Measurements from ENCODE around the gene ZNF558.
A peak's percentile ranks its signal among the peaks of the same experiment; 100 is the strongest.

Gene ZNF558

GRCh38 chr19:8835877-8836276 is 3.8 kb upstream of the ZNF558 start:
- H3K9me3 ChIP-seq (ENCODE audit: control insufficient read depth, insufficient read depth, low read depth, low read length): peaks cover 23% of the 10 kb centered on the region; the same call in 1 of the 2 replicates
- H3K36me3 ChIP-seq (ENCODE audit: control insufficient read depth, insufficient read depth, low read length): no peaks in the 10 kb centered on the region
- H3K27me3 ChIP-seq (ENCODE audit: control insufficient read depth, insufficient read depth, low read length): no peaks in the 10 kb centered on the region; the same call in 1 of the 2 replicates
- H3K4me3 ChIP-seq (ENCODE audit: low read depth, low read length): no peak overlapping the region
- H3K4me1 ChIP-seq (ENCODE audit: control insufficient read depth, insufficient read depth, low read length): no peaks in the 10 kb centered on the region
- no peak overlapping the region for H3K27ac ChIP-seq (ENCODE audit: low read depth, low read length)
- no peak overlapping the region for H3K9ac ChIP-seq (ENCODE audit: low read length)

- Histone ChIP-seq H3K27me3 (ENCODE audit: control insufficient read depth, insufficient read depth, low read length) (no peaks in the 10 kb centered on the region; the same call in 1 of the 2 replicates), H3K4me3 (ENCODE audit: low read depth, low read length) (no peak overlapping the region), H3K36me3 (ENCODE audit: control insufficient read depth, insufficient read depth, low read length) (no peaks in the 10 kb centered on the region), H3K9me3 (ENCODE audit: control insufficient read depth, insufficient read depth, low read depth, low read length) (peaks cover 23% of the 10 kb centered on the region; the same call in 1 of the 2 replicates), H3K4me1 (ENCODE audit: control insufficient read depth, insufficient read depth, low read length) (no peaks in the 10 kb centered on the region), H3K27ac (ENCODE audit: low read depth, low read length) (no peak overlapping the region), H3K9ac (ENCODE audit: low read length) (no peak overlapping the region)
Measured at GRCh38 chr19:8835446-8835845, 3.3 kb upstream of the ZNF558 start.

- H3K4me3 ChIP-seq (ENCODE audit: low read depth, low read length): peak overlapping the region; percentile 92
- peaks cover 12% of the 10 kb centered on the region; the same call in 1 of the 2 replicates for H3K9me3 ChIP-seq (ENCODE audit: control insufficient read depth, insufficient read depth, low read depth, low read length)
- H3K36me3 ChIP-seq (ENCODE audit: control insufficient read depth, insufficient read depth, low read length): peaks cover 18% of the 10 kb centered on the region
- peak overlapping the region; percentile 84; the same call in 1 of the 2 replicates for H3K27ac ChIP-seq (ENCODE audit: low read depth, low read length)
- no peaks in the 10 kb centered on the region for H3K4me1 ChIP-seq (ENCODE audit: control insufficient read depth, insufficient read depth, low read length)
- H3K27me3 ChIP-seq (ENCODE audit: control insufficient read depth, insufficient read depth, low read length): no peaks in the 10 kb centered on the region
- peak overlapping the region; percentile 88 for H3K9ac ChIP-seq (ENCODE audit: low read length)
Measured at GRCh38 chr19:8831832-8832131, 322 bp downstream of the ZNF558 start.

- no peak overlapping the region for H3K9ac ChIP-seq (ENCODE audit: low read length)
- H3K4me3 ChIP-seq (ENCODE audit: low read depth, low read length): peak overlapping the region; percentile 92
- H3K9me3 ChIP-seq (ENCODE audit: control insufficient read depth, insufficient read depth, low read depth, low read length): peaks cover 14% of the 10 kb centered on the region; the same call in 1 of the 2 replicates
- no peak overlapping the region; the same call in 1 of the 2 replicates for H3K27ac ChIP-seq (ENCODE audit: low read depth, low read length)
- H3K4me1 ChIP-seq (ENCODE audit: control insufficient read depth, insufficient read depth, low read length): no peaks in the 10 kb centered on the region
- H3K27me3 ChIP-seq (ENCODE audit: control insufficient read depth, insufficient read depth, low read length): no peaks in the 10 kb centered on the region
- H3K36me3 ChIP-seq (ENCODE audit: control insufficient read depth, insufficient read depth, low read length): peaks cover 21% of the 10 kb centered on the region
Measured at GRCh38 chr19:8831373-8831772, 731 bp downstream of the ZNF558 start.

- Histone ChIP-seq H3K4me3 (ENCODE audit: low read depth, low read length) (no peak overlapping the region), H3K9ac (ENCODE audit: low read length) (no peak overlapping the region), H3K27me3 (ENCODE audit: control insufficient read depth, insufficient read depth, low read length) (no peaks in the 10 kb centered on the region), H3K4me1 (ENCODE audit: control insufficient read depth, insufficient read depth, low read length) (no peaks in the 10 kb centered on the region), H3K36me3 (ENCODE audit: control insufficient read depth, insufficient read depth, low read length) (peaks cover 53% of the 10 kb centered on the region), H3K9me3 (ENCODE audit: control insufficient read depth, insufficient read depth, low read depth, low read length) (peaks cover 47% of the 10 kb centered on the region; the same call in 1 of the 2 replicates), H3K27ac (ENCODE audit: low read depth, low read length) (no peak overlapping the region)
Measured at GRCh38 chr19:8827277-8827676, 4.8 kb downstream of the ZNF558 start.

- Histone ChIP-seq H3K9me3 (ENCODE audit: control insufficient read depth, insufficient read depth, low read depth, low read length) (peaks cover 55% of the 10 kb centered on the region; the same call in 1 of the 2 replicates), H3K9ac (ENCODE audit: low read length) (no peak overlapping the region), H3K36me3 (ENCODE audit: control insufficient read depth, insufficient read depth, low read length) (peaks cover 62% of the 10 kb centered on the region), H3K27me3 (ENCODE audit: control insufficient read depth, insufficient read depth, low read length) (no peaks in the 10 kb centered on the region), H3K4me3 (ENCODE audit: low read depth, low read length) (no peak overlapping the region), H3K4me1 (ENCODE audit: control insufficient read depth, insufficient read depth, low read length) (no peaks in the 10 kb centered on the region), H3K27ac (ENCODE audit: low read depth, low read length) (no peak overlapping the region)
Measured at GRCh38 chr19:8826371-8826770, 5.7 kb downstream of the ZNF558 start.

- Histone ChIP-seq H3K27me3 (ENCODE audit: control insufficient read depth, insufficient read depth, low read length) (no peaks in the 10 kb centered on the region), H3K4me3 (ENCODE audit: low read depth, low read length) (no peak overlapping the region), H3K9ac (ENCODE audit: low read length) (no peak overlapping the region), H3K27ac (ENCODE audit: low read depth, low read length) (no peak overlapping the region), H3K4me1 (ENCODE audit: control insufficient read depth, insufficient read depth, low read length) (no peaks in the 10 kb centered on the region), H3K9me3 (ENCODE audit: control insufficient read depth, insufficient read depth, low read depth, low read length) (peaks cover 77% of the 10 kb centered on the region), H3K36me3 (ENCODE audit: control insufficient read depth, insufficient read depth, low read length) (peaks cover 90% of the 10 kb centered on the region)
Measured at GRCh38 chr19:8821748-8822241, 10.3 kb downstream of the ZNF558 start.

- Histone ChIP-seq H3K9me3 (ENCODE audit: control insufficient read depth, insufficient read depth, low read depth, low read length) (peaks cover 82% of the 10 kb centered on the region), H3K36me3 (ENCODE audit: control insufficient read depth, insufficient read depth, low read length) (peaks cover 97% of the 10 kb centered on the region), H3K4me1 (ENCODE audit: control insufficient read depth, insufficient read depth, low read length) (no peaks in the 10 kb centered on the region), H3K27me3 (ENCODE audit: control insufficient read depth, insufficient read depth, low read length) (no peaks in the 10 kb centered on the region), H3K4me3 (ENCODE audit: low read depth, low read length) (no peak overlapping the region), H3K27ac (ENCODE audit: low read depth, low read length) (no peak overlapping the region), H3K9ac (ENCODE audit: low read length) (no peak overlapping the region)
Measured at GRCh38 chr19:8820234-8820633, 11.9 kb downstream of the ZNF558 start.

- Histone ChIP-seq H3K4me1 (ENCODE audit: control insufficient read depth, insufficient read depth, low read length) (no peaks in the 10 kb centered on the region), H3K4me3 (ENCODE audit: low read depth, low read length) (no peak overlapping the region), H3K9ac (ENCODE audit: low read length) (no peak overlapping the region), H3K27ac (ENCODE audit: low read depth, low read length) (no peak overlapping the region), H3K36me3 (ENCODE audit: control insufficient read depth, insufficient read depth, low read length) (peaks cover 96% of the 10 kb centered on the region), H3K27me3 (ENCODE audit: control insufficient read depth, insufficient read depth, low read length) (no peaks in the 10 kb centered on the region), H3K9me3 (ENCODE audit: control insufficient read depth, insufficient read depth, low read depth, low read length) (peaks cover 90% of the 10 kb centered on the region)
Measured at GRCh38 chr19:8815780-8816179, 16.3 kb downstream of the ZNF558 start.

GRCh38 chr19:8814176-8814575 is 17.9 kb downstream of the ZNF558 start:
- H3K9me3 ChIP-seq (ENCODE audit: control insufficient read depth, insufficient read depth, low read depth, low read length): peaks cover 96% of the 10 kb centered on the region
- peaks cover 94% of the 10 kb centered on the region for H3K36me3 ChIP-seq (ENCODE audit: control insufficient read depth, insufficient read depth, low read length)
- H3K9ac ChIP-seq (ENCODE audit: low read length): no peak overlapping the region

GRCh38 chr19:8811315-8812172 is 20.6 kb downstream of the ZNF558 start:
- peaks cover 92% of the 10 kb centered on the region for H3K36me3 ChIP-seq (ENCODE audit: control insufficient read depth, insufficient read depth, low read length)

More at GRCh38 chr19:8814176-8814575, 17.9 kb downstream of the ZNF558 start:
- no peak overlapping the region for H3K27ac ChIP-seq (ENCODE audit: low read depth, low read length)
- H3K4me1 ChIP-seq (ENCODE audit: control insufficient read depth, insufficient read depth, low read length): no peaks in the 10 kb centered on the region
- H3K4me3 ChIP-seq (ENCODE audit: low read depth, low read length): no peak overlapping the region
- no peaks in the 10 kb centered on the region for H3K27me3 ChIP-seq (ENCODE audit: control insufficient read depth, insufficient read depth, low read length)

More at GRCh38 chr19:8811315-8812172, 20.6 kb downstream of the ZNF558 start:
- Histone ChIP-seq H3K27me3 (ENCODE audit: control insufficient read depth, insufficient read depth, low read length) (no peaks in the 10 kb centered on the region), H3K4me1 (ENCODE audit: control insufficient read depth, insufficient read depth, low read length) (no peaks in the 10 kb centered on the region), H3K27ac (ENCODE audit: low read depth, low read length) (no peak overlapping the region), H3K4me3 (ENCODE audit: low read depth, low read length) (no peak overlapping the region), H3K9me3 (ENCODE audit: control insufficient read depth, insufficient read depth, low read depth, low read length) (peaks cover 98% of the 10 kb centered on the region), H3K9ac (ENCODE audit: low read length) (no peak overlapping the region)
